H9 (cell line): ENCODE measurements around the gene C19orf47. TPM values are rescaled to one million over a fixed set of nuclear protein-coding genes. Genes with fewer than 3 reads are reported as not detected.

Experiments
- DNase-seq: peaks from one replicate; pipeline ENCODE4 v3.0.0-alpha.2; 2017
- H2AFZ ChIP-seq: one replicate; pipeline ENCODE4 v1.6.1; 2013; ENCODE audit warnings: mild to moderate bottlenecking, low read length, control low read depth, moderate library complexity
- H2AK5ac ChIP-seq: 2 replicates; pipeline ENCODE4 v1.6.1; 2013; ENCODE audit warnings: low read length, control low read depth, mixed read lengths; ENCODE audit not compliant: insufficient read length
- H2BK120ac ChIP-seq: one replicate; pipeline ENCODE4 v1.6.1; 2013; ENCODE audit warnings: low read depth, mild to moderate bottlenecking, low read length, control low read depth, inconsistent platforms; ENCODE audit not compliant: poor library complexity, severe bottlenecking
- H2BK12ac ChIP-seq: 2 replicates; pipeline ENCODE4 v1.6.1; 2013; ENCODE audit warnings: low read length, control low read depth, mixed read lengths, low read depth; ENCODE audit not compliant: insufficient read length
- H2BK15ac ChIP-seq: 2 replicates; pipeline ENCODE4 v1.6.1; 2013; ENCODE audit warnings: low read depth, low read length, control low read depth
- H2BK20ac ChIP-seq: one replicate; pipeline ENCODE4 v1.6.1; 2013; ENCODE audit warnings: low read depth, mild to moderate bottlenecking, low read length, control low read depth, inconsistent platforms; ENCODE audit not compliant: poor library complexity, severe bottlenecking
- H2BK5ac ChIP-seq: 2 replicates; pipeline ENCODE4 v1.6.1; 2013; ENCODE audit warnings: low read length, control low read depth, mixed read lengths; ENCODE audit not compliant: insufficient read length
- H3K14ac ChIP-seq: 2 replicates; pipeline ENCODE4 v1.6.1; 2013; ENCODE audit warnings: low read length, control low read depth; ENCODE audit not compliant: insufficient read depth
- H3K18ac ChIP-seq: 2 replicates; pipeline ENCODE4 v1.6.1; 2013; ENCODE audit warnings: low read depth, mild to moderate bottlenecking, mixed read lengths, low read length, control low read depth; ENCODE audit not compliant: insufficient read length
- H3K23ac ChIP-seq: 2 replicates; pipeline ENCODE4 v1.6.1; 2013; ENCODE audit warnings: low read length, control low read depth, mixed read lengths, low read depth; ENCODE audit not compliant: insufficient read length
- H3K23me2 ChIP-seq: 2 replicates; pipeline ENCODE4 v1.6.1; 2013; ENCODE audit warnings: low read depth, mild to moderate bottlenecking, mixed read lengths, low read length, control low read depth; ENCODE audit not compliant: insufficient read length, poor library complexity, severe bottlenecking
- H3K27ac ChIP-seq: 2 replicates; pipeline ENCODE4 v1.5.1; 2013; ENCODE audit warnings: low read length, control low read depth, mixed read lengths, low read depth; ENCODE audit not compliant: insufficient read length
- H3K27me3 ChIP-seq: 2 replicates; pipeline ENCODE4 v1.6.1; 2013; ENCODE audit warnings: low read length, control low read depth, inconsistent platforms; ENCODE audit not compliant: insufficient read depth
- H3K4ac ChIP-seq: 2 replicates; pipeline ENCODE4 v1.6.1; 2013; ENCODE audit warnings: low read depth, mild to moderate bottlenecking, control low read depth, inconsistent platforms, low read length, moderate library complexity
- H3K4me1 ChIP-seq: 2 replicates; pipeline ENCODE4 v1.6.1; 2013; ENCODE audit warnings: low read length, control low read depth, inconsistent platforms; ENCODE audit not compliant: insufficient read depth
- H3K4me2 ChIP-seq: 2 replicates; pipeline ENCODE4 v1.6.1; 2013; ENCODE audit warnings: low read length, control low read depth, mixed read lengths; ENCODE audit not compliant: insufficient read length, insufficient read depth
- H3K56ac ChIP-seq: 2 replicates; pipeline ENCODE4 v1.6.1; 2013; ENCODE audit warnings: low read depth, mild to moderate bottlenecking, mixed read lengths, low read length, control low read depth; ENCODE audit not compliant: insufficient read length
- H3K79me1 ChIP-seq: 2 replicates; pipeline ENCODE4 v1.6.1; 2013; ENCODE audit warnings: low read depth, mild to moderate bottlenecking, moderate library complexity, low read length, control low read depth, inconsistent platforms; ENCODE audit not compliant: insufficient read depth, poor library complexity, severe bottlenecking
- H3K79me2 ChIP-seq: 2 replicates; pipeline ENCODE4 v1.6.1; 2013; ENCODE audit warnings: low read length, control low read depth, inconsistent platforms; ENCODE audit not compliant: insufficient read depth
- H3K9ac ChIP-seq: 2 replicates; pipeline ENCODE4 v1.6.1; 2013; ENCODE audit warnings: low read length, control low read depth, mixed read lengths; ENCODE audit not compliant: insufficient read length; ENCODE audit errors: extremely low read depth
- H3K9me3 ChIP-seq: one replicate; pipeline ENCODE4 v1.6.1; 2013; ENCODE audit warnings: low read depth, low read length, inconsistent platforms; ENCODE audit not compliant: control insufficient read depth
- H3T11ph ChIP-seq: one replicate; pipeline ENCODE4 v1.6.1; 2013; ENCODE audit warnings: mild to moderate bottlenecking, low read length, control low read depth, inconsistent platforms
- H4K20me1 ChIP-seq: one replicate; pipeline ENCODE4 v1.6.1; 2013; ENCODE audit not compliant: control insufficient read depth, insufficient read length, insufficient read depth
- H4K5ac ChIP-seq: 2 replicates; pipeline ENCODE4 v1.6.1; 2013; ENCODE audit warnings: low read depth, mild to moderate bottlenecking, mixed read lengths, low read length, control low read depth; ENCODE audit not compliant: insufficient read length
- H4K8ac ChIP-seq: replicated peaks from 2 replicates; pipeline ENCODE4 v1.6.1; 2013; ENCODE audit warnings: low read length, control low read depth, mixed read lengths, low read depth; ENCODE audit not compliant: insufficient read length
- H4K91ac ChIP-seq: 2 replicates; pipeline ENCODE4 v1.6.1; 2013; ENCODE audit warnings: low read depth, mild to moderate bottlenecking, moderate library complexity, mixed read lengths, low read length, control low read depth; ENCODE audit not compliant: insufficient read length
- H3K27ac Mint-ChIP-seq, 3 experiments: 2 replicates in 2 of 3; 3 replicates in 1 of 3; pipeline ENCODE4 v1.8.0; 2020 to 2021; ENCODE audit warnings: mixed read lengths in 3 of 3, mild to moderate bottlenecking in 1 of 3, moderate library complexity in 1 of 3
- H3K27me3 Mint-ChIP-seq: 2 replicates; pipeline ENCODE4 v1.8.0; 2021; ENCODE audit warnings: low read depth, mild to moderate bottlenecking, moderate library complexity, mixed read lengths
- H3K36me3 Mint-ChIP-seq, 3 experiments: 2 replicates in 2 of 3; 3 replicates in 1 of 3; pipeline ENCODE4 v1.8.0; 2020 to 2021; ENCODE audit warnings: low read depth in 3 of 3, mixed read lengths in 3 of 3; ENCODE audit not compliant: insufficient read depth in 1 of 3
- H3K4me1 Mint-ChIP-seq, 2 experiments: 2 replicates each; pipeline ENCODE4 v1.8.0; 2020; ENCODE audit warnings: mixed read lengths in 2 of 2
- H3K4me3 Mint-ChIP-seq, 2 experiments: 2 replicates in 1 of 2; 3 replicates in 1 of 2; pipeline ENCODE4 v1.8.0; 2020 to 2021; ENCODE audit warnings: mild to moderate bottlenecking in 2 of 2, mixed read lengths in 2 of 2, moderate library complexity in 1 of 2
- H3K9me3 Mint-ChIP-seq, 2 experiments: 2 replicates in 1 of 2; 3 replicates in 1 of 2; pipeline ENCODE4 v1.8.0; 2020; ENCODE audit warnings: mild to moderate bottlenecking in 2 of 2, mixed read lengths in 2 of 2, moderate library complexity in 1 of 2
- WGBS: extraction: QIAGEN DNeasy Blood & Tissue Kit; methylation state at CpG from one replicate; pipeline ENCODE4 v1.1.7; 2013; ENCODE audit warnings: missing lambda C conversion rate, low lambda C conversion rate, mixed read lengths; ENCODE audit not compliant: insufficient read length; ENCODE audit errors: extremely low coverage; 5-methylcytosine and 5-hydroxymethylcytosine counted together
- total RNA-seq: library from RNA; stranded (reverse); gene quantifications from 2 replicates; pipeline ENCODE4 v1.2.1, GENCODE V29; 2021
- TF ChIP-seq, protein P1 (sequence below): fragments of 200-600 bp; sonication (generic); conservative IDR thresholded peaks from 3 replicates; pipeline ENCODE4 v1.8.0; 2021; ENCODE audit warnings: antibody characterized with exemption, mild to moderate bottlenecking

C19orf47 gene
- total RNA-seq, 1 experiment from 2014 or later, result 19.4 TPM

DNA sequence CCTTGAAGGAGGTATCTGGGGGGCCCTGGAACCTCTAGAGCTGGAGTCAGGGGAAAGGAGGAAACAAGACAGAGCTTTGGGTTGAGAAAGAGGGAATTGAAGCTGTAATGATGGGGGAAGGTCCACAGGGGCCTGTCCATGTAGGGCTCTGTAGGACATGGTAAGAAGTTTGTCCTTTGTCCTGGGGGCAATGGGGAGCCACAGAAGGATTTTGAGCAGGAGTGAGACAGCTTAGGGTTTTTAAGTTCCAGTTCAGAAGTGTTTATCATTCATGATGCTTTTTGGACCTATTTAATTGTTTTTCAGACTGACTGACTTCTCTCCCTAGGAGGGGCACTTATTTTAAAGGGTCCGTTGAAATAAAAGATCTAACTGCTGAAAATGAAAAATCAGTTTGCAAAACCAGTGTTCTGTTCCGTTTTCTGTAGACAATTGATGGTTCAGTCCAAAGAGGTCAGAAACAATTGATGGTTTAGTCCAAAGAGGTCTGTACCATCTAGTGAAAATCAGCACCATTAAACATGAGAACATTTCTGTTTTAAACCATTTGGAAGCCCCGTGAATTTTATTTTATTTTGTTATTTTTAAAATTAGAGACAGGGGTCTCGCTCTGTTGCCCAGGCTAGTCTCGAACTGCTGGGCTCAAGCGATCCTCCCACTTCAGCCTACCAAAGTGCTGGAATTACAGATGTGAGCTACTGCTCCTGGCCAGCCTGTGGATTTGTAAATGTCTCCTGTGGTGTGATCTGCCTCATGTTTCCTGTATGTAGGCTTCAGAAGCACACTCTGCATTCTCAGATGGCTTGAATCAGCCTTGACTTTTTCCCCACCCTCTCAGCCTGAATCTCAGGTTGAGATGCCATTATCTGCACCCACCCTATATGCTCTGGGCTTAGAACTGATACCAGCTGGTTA lies 8.7 kb upstream of the C19orf47 start:
- H2AFZ ChIP-seq, result no peak overlapping the region

More for the DNA sequence above, 8.7 kb upstream of the C19orf47 start:
- no peak overlapping the region for H4K8ac ChIP-seq
- WGBS, result no CpG with 5 or more reads among the region's 6 CpGs
- H3K79me1 ChIP-seq, result no peaks in the 10 kb centered on the region
- no peaks in the 10 kb centered on the region for H3K27me3 Mint-ChIP-seq
- H3K14ac ChIP-seq, result no peak overlapping the region
- H3K56ac ChIP-seq, result no peak overlapping the region
- H3K9ac ChIP-seq, result no peak overlapping the region
- H3T11ph ChIP-seq, result no peak overlapping the region
- H3K4me1 ChIP-seq, result no peaks in the 10 kb centered on the region
- no peak overlapping the region for H2BK120ac ChIP-seq
- peak overlapping the region in 1 of 3 experiments; percentile 45; a peak in 3 of 7 replicates for H3K27ac Mint-ChIP-seq
- no peaks in the 10 kb centered on the region for H3K9me3 ChIP-seq
- H3K23me2 ChIP-seq, result no peaks in the 10 kb centered on the region
- H4K20me1 ChIP-seq, result no peaks in the 10 kb centered on the region
- H2BK20ac ChIP-seq, result no peak overlapping the region
- no peaks in the 10 kb centered on the region for H3K79me2 ChIP-seq
- TF ChIP-seq, protein P1, sequence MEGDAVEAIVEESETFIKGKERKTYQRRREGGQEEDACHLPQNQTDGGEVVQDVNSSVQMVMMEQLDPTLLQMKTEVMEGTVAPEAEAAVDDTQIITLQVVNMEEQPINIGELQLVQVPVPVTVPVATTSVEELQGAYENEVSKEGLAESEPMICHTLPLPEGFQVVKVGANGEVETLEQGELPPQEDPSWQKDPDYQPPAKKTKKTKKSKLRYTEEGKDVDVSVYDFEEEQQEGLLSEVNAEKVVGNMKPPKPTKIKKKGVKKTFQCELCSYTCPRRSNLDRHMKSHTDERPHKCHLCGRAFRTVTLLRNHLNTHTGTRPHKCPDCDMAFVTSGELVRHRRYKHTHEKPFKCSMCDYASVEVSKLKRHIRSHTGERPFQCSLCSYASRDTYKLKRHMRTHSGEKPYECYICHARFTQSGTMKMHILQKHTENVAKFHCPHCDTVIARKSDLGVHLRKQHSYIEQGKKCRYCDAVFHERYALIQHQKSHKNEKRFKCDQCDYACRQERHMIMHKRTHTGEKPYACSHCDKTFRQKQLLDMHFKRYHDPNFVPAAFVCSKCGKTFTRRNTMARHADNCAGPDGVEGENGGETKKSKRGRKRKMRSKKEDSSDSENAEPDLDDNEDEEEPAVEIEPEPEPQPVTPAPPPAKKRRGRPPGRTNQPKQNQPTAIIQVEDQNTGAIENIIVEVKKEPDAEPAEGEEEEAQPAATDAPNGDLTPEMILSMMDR, result no peak
- no peak overlapping the region for H2BK12ac ChIP-seq
- no peak overlapping the region for H2BK15ac ChIP-seq
- peaks cover 2 to 3% of the 10 kb centered on the region in 2 experiments; a peak in 3 of 4 replicates for H3K4me1 Mint-ChIP-seq
- DNase-seq, result no peak
- no peak overlapping the region for H3K4me2 ChIP-seq
- H3K36me3 Mint-ChIP-seq, result no peaks in the 10 kb centered on the region; a peak in 1 of 7 replicates
- no peaks in the 10 kb centered on the region for H3K27me3 ChIP-seq
- no peak overlapping the region for H2AK5ac ChIP-seq
- no peak overlapping the region for H4K91ac ChIP-seq
- H3K27ac ChIP-seq, result no peak overlapping the region
- no peak overlapping the region for H3K23ac ChIP-seq
- no peak overlapping the region for H3K4ac ChIP-seq
- H3K4me3 Mint-ChIP-seq, result no peak overlapping the region; a peak in 1 of 5 replicates
- no peak overlapping the region for H2BK5ac ChIP-seq
- H4K5ac ChIP-seq, result no peak overlapping the region
- no peak overlapping the region for H3K18ac ChIP-seq
- no peaks in the 10 kb centered on the region for H3K9me3 Mint-ChIP-seq
